HG03460 (cell line): ENCODE measurements around the gene TMEM217.
A peak's percentile ranks its signal among the peaks of the same experiment; 100 is the strongest.

Experiments used
- ATAC-seq: cut with Tn5 transposase; IDR thresholded peaks from one replicate; pipeline ENCODE4 v1.9.1; 2021; ENCODE audit not compliant: unreplicated experiment

TMEM217 gene

GRCh38 chr6:37244430-37245310, 13.3 kb downstream of the TMEM217 start:
- ATAC-seq, result no peak

GRCh38 chr6:37243816-37244370, 14.1 kb downstream of the TMEM217 start:
- ATAC-seq, result no peak

GRCh38 chr6:37243131-37243815, 14.7 kb downstream of the TMEM217 start:
- no peak for ATAC-seq

- no peak for ATAC-seq
Observed at GRCh38 chr6:37242429-37243052, 15.4 kb downstream of the TMEM217 start.

GRCh38 chr6:37241775-37242428, 16.0 kb downstream of the TMEM217 start:
- no peak for ATAC-seq

- no peak for ATAC-seq
Observed at GRCh38 chr6:37241131-37241530, 16.8 kb downstream of the TMEM217 start.

- no peak for ATAC-seq
Observed at GRCh38 chr6:37239950-37240713, 17.8 kb downstream of the TMEM217 start.

- no peak for ATAC-seq
Observed at GRCh38 chr6:37239526-37239925, 18.4 kb downstream of the TMEM217 start.

GRCh38 chr6:37238381-37238780, 19.6 kb downstream of the TMEM217 start:
- no peak for ATAC-seq

GRCh38 chr6:37237789-37238188, 20.2 kb downstream of the TMEM217 start:
- ATAC-seq, result no peak

GRCh38 chr6:37236921-37237320, 21.0 kb downstream of the TMEM217 start:
- ATAC-seq, result no peak

GRCh38 chr6:37233541-37233940, 24.4 kb downstream of the TMEM217 start:
- ATAC-seq, result no peak

- ATAC-seq, result no peak
Observed at GRCh38 chr6:37232430-37233017, 25.4 kb downstream of the TMEM217 start.

- ATAC-seq, result no peak
Observed at GRCh38 chr6:37230104-37230503, 27.8 kb downstream of the TMEM217 start.

- no peak for ATAC-seq
Observed at GRCh38 chr6:37225350-37226169, 32.4 kb downstream of the TMEM217 start.

GRCh38 chr6:37222992-37223391, 35.0 kb downstream of the TMEM217 start:
- ATAC-seq, result no peak

- peak; percentile 85 for ATAC-seq
Observed at GRCh38 chr6:37222125-37222967, 35.6 kb downstream of the TMEM217 start.

GRCh38 chr6:37221585-37222124, 36.3 kb downstream of the TMEM217 start:
- ATAC-seq, result peak; percentile 13
